Activated CD4-positive, alpha-beta T cell treated with anti-CD3 and anti-CD28 coated beads, Interleukin-2, amount 10 ng/mL, durations not matched to agents 24 days and 14 days (primary cell): ENCODE data around the gene DRC3. TPM values are rescaled to one million over a fixed set of nuclear protein-coding genes. Genes with fewer than 3 reads are reported as not detected.

Source experiments
- DNase-seq: peaks from one replicate; pipeline ENCODE4 v3.0.0; 2022
- H3K27ac Mint-ChIP-seq: one replicate; pipeline ENCODE4 v1.8.0; 2022; ENCODE audit warnings: mild to moderate bottlenecking, mixed read lengths
- H3K27me3 Mint-ChIP-seq: one replicate; pipeline ENCODE4 v1.8.0; 2022; ENCODE audit warnings: mixed read lengths
- H3K36me3 Mint-ChIP-seq: one replicate; pipeline ENCODE4 v1.8.0; 2022; ENCODE audit warnings: low read depth, mild to moderate bottlenecking, mixed read lengths
- H3K4me1 Mint-ChIP-seq: one replicate; pipeline ENCODE4 v1.8.0; 2021; ENCODE audit warnings: mixed read lengths
- H3K4me3 Mint-ChIP-seq: one replicate; pipeline ENCODE4 v1.8.0; 2022; ENCODE audit warnings: mild to moderate bottlenecking, moderate library complexity, mixed read lengths
- H3K9me3 Mint-ChIP-seq: one replicate; pipeline ENCODE4 v1.8.0; 2021; ENCODE audit warnings: mixed read lengths
- intact Hi-C: fragments of 100-400 bp; cut with micrococcal nuclease; formaldehyde crosslinking; loops from one replicate; pipeline ENCODE4 v1.15.1; 2023
- total RNA-seq: library from RNA; stranded (reverse); gene quantifications from 2 replicates; pipeline ENCODE4 v1.2.3, GENCODE V29; 2022

Gene DRC3
- total RNA-seq, 1 donor from 2014 or later, result 0.42 TPM

GRCh38 chr17:18064053-18064452 lies 91.4 kb downstream of the DRC3 start:
- no peak overlapping the region for H3K27ac Mint-ChIP-seq
- H3K4me1 Mint-ChIP-seq, result peaks cover 2% of the 10 kb centered on the region
- no peaks in the 10 kb centered on the region for H3K9me3 Mint-ChIP-seq
- no peak overlapping the region for H3K4me3 Mint-ChIP-seq
- intact Hi-C loops, result no loop called here
- H3K27me3 Mint-ChIP-seq, result no peaks in the 10 kb centered on the region
- DNase-seq, result no peak
- H3K36me3 Mint-ChIP-seq, result peaks cover 22% of the 10 kb centered on the region

- Mint-ChIP-seq H3K4me3 (no peak overlapping the region), H3K9me3 (no peaks in the 10 kb centered on the region), H3K27ac (no peak overlapping the region), H3K4me1 (no peaks in the 10 kb centered on the region), H3K27me3 (no peaks in the 10 kb centered on the region), H3K36me3 (peaks cover 15% of the 10 kb centered on the region)
- no peak for DNase-seq
- intact Hi-C loops, result no loop called here
Measured at GRCh38 chr17:18065546-18065945, 92.9 kb downstream of the DRC3 start.

Other genes with a start within 250 kb of the DRC3 start
- 154 and 171 TPM in 2 replicates for gene SREBF1, start 135.9 kb upstream of the DRC3 start, total RNA-seq
- 8.8 and 10.0 TPM in 2 replicates for gene TOM1L2, start 462 bp upstream of the DRC3 start, total RNA-seq
- gene ATPAF2, start 66.3 kb downstream of the DRC3 start, total RNA-seq, result 31.9 and 33.1 TPM in 2 replicates
- 9.6 and 11.3 TPM in 2 replicates for gene GID4, start 66.5 kb downstream of the DRC3 start, total RNA-seq
- gene DRG2, start 115.1 kb downstream of the DRC3 start, total RNA-seq, result 60.8 and 64.3 TPM in 2 replicates
- gene MYO15A, start 135.9 kb downstream of the DRC3 start, total RNA-seq, result 0.38 and 0.70 TPM in 2 replicates
- 158 and 162 TPM in 2 replicates for gene ALKBH5, start 211.0 kb downstream of the DRC3 start, total RNA-seq